NT2/D1 (cell line): ENCODE results near the gene TSEN15.
"Not testable (repeated sequence)": the region's sequence is repeated elsewhere in the genome, so short reads cannot be mapped to it uniquely, and the experiment has no call there.

ENCODE experiments used
- DNase-seq: peaks from one replicate; pipeline ENCODE4 v3.0.0-alpha.2; 2011; ENCODE audit warnings: low read depth, low spot score
- H3K27me3 ChIP-seq: 2 replicates; pipeline ENCODE4 v1.6.0; 2011; ENCODE audit warnings: mild to moderate bottlenecking; ENCODE audit not compliant: insufficient read length, insufficient read depth
- H3K36me3 ChIP-seq: 2 replicates; pipeline ENCODE4 v1.6.1; 2011; ENCODE audit warnings: mild to moderate bottlenecking, low read length, mixed read lengths; ENCODE audit not compliant: insufficient read depth, insufficient read length
- H3K4me1 ChIP-seq: 2 replicates; pipeline ENCODE4 v1.5.1; 2011; ENCODE audit not compliant: insufficient read depth, insufficient read length
- H3K4me3 ChIP-seq: 2 replicates; pipeline ENCODE4 v1.5.1; 2011; ENCODE audit warnings: low read depth; ENCODE audit not compliant: insufficient read length
- H3K9ac ChIP-seq: 2 replicates; pipeline ENCODE4 v1.6.0; 2011; ENCODE audit warnings: low read depth; ENCODE audit not compliant: insufficient read length
- H3K9me3 ChIP-seq: 2 replicates; pipeline ENCODE4 v1.5.1; 2011; ENCODE audit warnings: mild to moderate bottlenecking, low read length; ENCODE audit not compliant: insufficient read depth
- SUZ12 ChIP-seq: IDR thresholded peaks from 2 replicates; pipeline ENCODE4 v1.6.1; 2011; ENCODE audit not compliant: insufficient read length, insufficient read depth; ENCODE audit errors: extremely low read depth
- YY1 ChIP-seq: IDR thresholded peaks from 2 replicates; pipeline ENCODE4 v1.6.1; 2011; ENCODE audit not compliant: insufficient read length, insufficient read depth
- ZNF274 ChIP-seq: IDR thresholded peaks from 2 replicates; pipeline ENCODE4 v1.6.1; 2011; ENCODE audit warnings: mild to moderate bottlenecking, low read depth, low read length

The TSEN15 gene

DNA sequence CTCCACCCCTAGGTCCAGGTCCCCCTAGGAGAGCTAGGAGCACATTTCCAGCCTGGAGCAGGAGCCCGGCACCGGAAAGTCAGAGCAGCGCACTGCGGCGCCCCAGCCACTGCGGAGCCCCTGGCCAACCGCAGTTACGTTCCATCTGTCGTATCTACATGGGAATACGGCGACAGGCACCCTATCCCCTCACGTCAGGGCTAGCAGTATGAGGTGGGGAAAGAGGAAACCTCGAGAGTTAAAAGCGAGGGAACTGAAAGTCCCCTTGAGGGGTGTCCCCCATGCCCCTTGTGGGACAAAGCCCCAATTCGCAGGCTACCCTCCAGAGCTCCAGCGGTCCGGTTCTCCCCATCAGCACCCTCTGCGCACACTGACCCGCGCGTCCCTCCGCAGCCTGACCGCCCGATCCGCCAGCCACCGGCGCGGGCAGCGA lies 15.0 kb upstream of the TSEN15 start:
- no peaks in the 10 kb centered on the region; the same call in 1 of the 2 replicates for H3K9me3 ChIP-seq
- TF ChIP-seq ZNF274 (no peak), SUZ12 (no peak), YY1 (no peak)
- H3K9ac ChIP-seq = peak overlapping the region; percentile 90
- no peak for DNase-seq
- peaks cover 56% of the 10 kb centered on the region for H3K27me3 ChIP-seq
- peaks cover 3% of the 10 kb centered on the region for H3K4me1 ChIP-seq
- peak overlapping the region; percentile 79 for H3K4me3 ChIP-seq
- H3K36me3 ChIP-seq = no peaks in the 10 kb centered on the region

DNA sequence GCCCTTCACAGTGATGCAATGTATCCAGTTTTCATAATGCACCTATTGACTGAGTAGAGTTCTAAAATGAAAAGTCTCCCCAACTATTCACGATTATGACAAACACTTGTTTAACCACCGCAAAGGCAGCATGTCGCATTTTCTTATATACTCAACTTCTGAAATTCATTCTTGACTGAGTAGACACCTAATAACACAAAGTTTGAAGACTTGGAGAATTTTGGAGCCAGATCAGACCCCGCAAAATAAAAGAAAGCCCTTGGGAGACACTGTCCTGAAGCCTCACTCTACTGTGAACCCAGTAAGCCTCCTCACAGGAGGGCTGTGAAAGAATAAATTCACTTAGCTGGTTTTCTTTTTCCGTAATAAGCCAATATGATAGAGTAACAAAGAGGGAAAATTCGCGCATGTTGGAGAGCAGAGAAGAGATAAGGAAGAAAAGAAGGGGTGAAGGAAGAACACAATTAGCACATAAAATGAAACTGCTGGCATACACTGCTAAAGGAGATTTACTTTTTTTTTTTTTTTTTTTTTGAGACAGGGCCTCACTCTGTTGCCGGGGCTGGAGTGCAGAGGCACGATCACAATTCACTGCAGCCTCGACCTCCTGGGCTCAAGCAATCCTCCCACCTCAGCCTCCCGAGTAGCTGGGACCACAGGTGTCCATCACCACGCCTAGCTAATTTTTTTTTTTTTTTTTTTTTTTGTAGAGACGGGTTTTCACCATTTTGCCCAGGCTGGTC lies 13.5 kb upstream of the TSEN15 start:
- no peaks in the 10 kb centered on the region; the same call in 1 of the 2 replicates for H3K9me3 ChIP-seq
- TF ChIP-seq ZNF274 (no peak), SUZ12 (no peak)
- H3K9ac ChIP-seq = peak overlapping the region; percentile 90
- no peaks in the 10 kb centered on the region for H3K36me3 ChIP-seq
- peak overlapping the region; percentile 79 for H3K4me3 ChIP-seq
- peaks cover 56% of the 10 kb centered on the region for H3K27me3 ChIP-seq
- no peak for DNase-seq
- peaks cover 3% of the 10 kb centered on the region for H3K4me1 ChIP-seq

DNA sequence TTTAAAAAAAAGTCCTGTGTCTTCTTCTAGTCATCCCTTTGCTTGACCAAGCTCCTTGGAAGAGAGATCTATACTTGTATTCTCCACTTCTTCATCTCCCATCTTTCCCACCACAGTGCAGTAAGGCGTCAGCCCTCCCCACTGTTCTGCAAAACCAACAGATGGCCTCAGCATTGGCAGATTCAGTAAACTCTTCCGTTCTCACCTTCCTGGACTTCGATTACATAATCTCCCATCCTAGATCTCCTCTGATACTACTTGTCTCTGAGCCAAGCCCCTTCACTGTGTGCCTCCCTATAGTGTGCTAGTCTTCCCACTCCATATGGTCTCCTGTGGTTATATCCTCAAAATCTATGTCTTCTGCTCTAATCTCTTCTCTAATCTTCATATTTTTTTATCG lies 12.4 kb upstream of the TSEN15 start:
- TF ChIP-seq ZNF274 = no peak
- TF ChIP-seq SUZ12 = no peak
- TF ChIP-seq YY1 = no peak
- no peaks in the 10 kb centered on the region for H3K36me3 ChIP-seq
- H3K9me3 ChIP-seq = no peaks in the 10 kb centered on the region; the same call in 1 of the 2 replicates
- no peak overlapping the region for H3K4me3 ChIP-seq
- H3K9ac ChIP-seq = no peak overlapping the region
- peaks cover 56% of the 10 kb centered on the region for H3K27me3 ChIP-seq
- peaks cover 3% of the 10 kb centered on the region for H3K4me1 ChIP-seq
- no peak for DNase-seq

DNA sequence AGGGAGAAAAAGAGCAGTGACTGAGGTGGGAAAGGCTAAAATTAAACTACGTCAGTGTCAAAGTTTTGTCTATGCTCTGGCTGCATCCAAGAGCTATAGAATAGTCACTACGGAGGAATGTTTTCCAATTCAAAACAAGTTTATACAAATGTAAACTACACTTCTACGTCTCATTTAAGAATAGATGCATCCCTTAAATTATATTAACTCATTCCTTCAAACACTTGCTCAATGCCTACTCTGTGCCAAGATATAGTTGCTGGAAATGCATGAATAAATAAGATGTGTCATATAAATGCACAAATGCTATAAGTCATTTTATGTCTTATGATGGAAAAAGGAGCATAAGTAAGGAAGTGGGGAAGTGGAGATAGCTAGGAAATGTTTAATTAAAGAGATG lies 9.8 kb upstream of the TSEN15 start:
- no peaks in the 10 kb centered on the region for H3K4me1 ChIP-seq
- DNase-seq = no peak
- no peaks in the 10 kb centered on the region for H3K9me3 ChIP-seq
- H3K36me3 ChIP-seq = no peaks in the 10 kb centered on the region
- H3K4me3 ChIP-seq = no peak overlapping the region
- no peak overlapping the region for H3K9ac ChIP-seq
- TF ChIP-seq SUZ12 = no peak
- peaks cover 33% of the 10 kb centered on the region for H3K27me3 ChIP-seq

DNA sequence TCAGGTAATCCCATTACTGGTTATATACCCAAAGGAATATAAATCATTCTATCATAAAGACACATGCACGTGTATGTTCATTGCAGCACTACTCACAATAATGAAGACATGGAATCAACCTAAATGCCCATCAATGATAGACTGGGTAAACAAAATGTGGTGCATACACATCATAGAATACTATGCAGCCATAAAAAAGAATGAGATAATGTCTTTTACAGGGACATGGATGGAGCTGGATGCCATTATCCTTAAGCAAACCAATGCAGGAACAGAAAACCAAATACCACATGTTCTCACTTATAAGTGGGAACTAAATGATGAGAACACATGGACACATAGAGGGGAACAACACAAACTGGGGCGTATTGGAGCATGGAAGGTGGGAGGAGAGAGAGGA lies 8.2 kb upstream of the TSEN15 start:
- H3K4me3 ChIP-seq, H3K9ac ChIP-seq, H3K4me1 ChIP-seq, H3K9me3 ChIP-seq, DNase-seq, H3K36me3 ChIP-seq: not testable (repeated sequence)
- peaks cover 17% of the 10 kb centered on the region for H3K27me3 ChIP-seq

DNA sequence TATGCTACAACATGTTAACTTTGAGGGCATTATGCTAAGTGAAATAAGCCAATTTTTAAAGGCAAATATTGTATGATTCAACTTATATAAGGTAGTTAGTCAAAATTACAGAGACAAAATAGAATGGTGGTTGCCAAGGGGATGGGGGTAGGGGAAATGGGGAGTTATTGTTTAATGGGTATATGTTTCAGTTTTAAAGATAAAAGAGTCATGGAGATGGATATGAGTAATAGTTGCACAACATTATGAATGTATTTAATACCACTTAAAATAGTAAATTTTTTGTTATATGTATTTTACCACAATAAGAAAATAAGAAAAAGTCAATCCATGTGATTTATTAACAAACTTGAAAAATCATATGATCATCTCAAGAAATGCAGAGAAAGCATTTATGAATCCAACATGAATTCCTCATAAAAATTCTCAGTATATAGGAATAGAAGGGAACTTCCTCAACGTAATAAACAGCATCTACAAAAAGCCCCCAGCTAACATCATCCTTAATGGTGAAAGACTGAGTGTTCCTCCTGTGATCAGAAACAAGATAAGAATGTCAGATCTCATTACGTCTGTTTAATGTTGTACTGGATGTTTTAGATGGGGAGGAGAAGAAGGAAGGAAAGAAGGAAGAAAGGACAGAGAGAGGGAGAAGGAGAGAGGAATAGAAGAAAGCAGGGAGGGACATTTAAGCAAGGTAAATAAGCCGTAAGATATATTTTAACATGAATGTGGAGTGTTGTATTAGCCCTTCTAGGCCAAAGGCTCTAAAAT lies 6.7 kb upstream of the TSEN15 start:
- DNase-seq = no peak
- H3K9ac ChIP-seq = no peak overlapping the region
- peaks cover 3% of the 10 kb centered on the region for H3K27me3 ChIP-seq
- no peaks in the 10 kb centered on the region for H3K4me1 ChIP-seq
- TF ChIP-seq YY1 = no peak
- TF ChIP-seq SUZ12 = no peak
- no peak for TF ChIP-seq ZNF274
- no peaks in the 10 kb centered on the region for H3K36me3 ChIP-seq
- H3K4me3 ChIP-seq = no peak overlapping the region
- 0 out of 2 replicates have a peak, but pooled peaks cover 6% of the 10 kb centered on the region for H3K9me3 ChIP-seq

DNA sequence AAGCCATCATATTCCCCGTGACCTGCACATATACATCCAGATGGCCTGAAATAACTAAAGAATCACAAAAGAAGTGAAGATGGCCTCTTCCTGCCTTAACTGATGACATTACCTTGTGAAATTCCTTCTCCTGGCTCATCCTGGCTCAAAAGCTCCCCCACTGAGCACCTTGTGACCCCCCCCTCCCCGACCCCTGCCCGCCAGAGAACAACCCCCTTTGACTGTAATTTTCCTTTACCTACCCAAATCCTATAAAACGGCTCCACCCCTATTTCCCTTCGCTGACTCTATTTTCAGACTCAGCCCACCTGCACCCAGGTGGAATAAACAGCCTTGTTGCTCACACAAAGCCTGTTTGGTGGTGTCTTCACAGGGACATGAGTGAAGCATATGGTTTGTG lies 4.0 kb upstream of the TSEN15 start:
- H3K4me3 ChIP-seq, DNase-seq, H3K9me3 ChIP-seq, H3K4me1 ChIP-seq, H3K27me3 ChIP-seq, H3K36me3 ChIP-seq, H3K9ac ChIP-seq: not testable (repeated sequence)
